IMR-90 (cell line): ENCODE results near the gene GAS7. TPM values are rescaled to one million over a fixed set of nuclear protein-coding genes. Genes with fewer than 3 reads are reported as not detected.

ENCODE experiments used
- ATAC-seq: fragments of 200-7000 bp; cut with Tn5 transposase; 2 replicates; pipeline ENCODE4 v1.9.1; 2020; ENCODE audit warnings: low read depth, mild to moderate bottlenecking, moderate library complexity
- BruUV-seq: library from RNA; stranded (reverse); fragments of 400-500 nt; replicated peaks from 2 replicates; lab custom pipeline; 2021; lab: Mats Ljungman, UMichigan
- CTCF ChIA-PET: fragments of 300-600 bp; formaldehyde crosslinking; extraction: SDS; loops from one replicate; lab custom pipeline; 2021; ENCODE audit warnings: antibody characterized with exemption; lab: Yijun Ruan, JAX
- POLR2A ChIA-PET: fragments of 300-600 bp; sonication (Branson Sonifier 250); formaldehyde crosslinking; loops from one replicate; lab custom pipeline; 2022; ENCODE audit warnings: antibody characterized with exemption; ENCODE audit not compliant: unreplicated experiment; lab: Charles Lee
- DNase-seq: peaks from one replicate; pipeline ENCODE4 v3.0.0; 2013
- H2AFZ ChIP-seq: replicated peaks from 2 replicates; pipeline ENCODE3; 2013; ENCODE audit warnings: low read length, mild to moderate bottlenecking; ENCODE audit not compliant: poor library complexity
- H2AK5ac ChIP-seq: 2 replicates; pipeline ENCODE4 v1.6.1; 2013; ENCODE audit warnings: low read depth, low read length, inconsistent platforms
- H2AK9ac ChIP-seq: replicated peaks from 2 replicates; pipeline ENCODE3; 2013; ENCODE audit warnings: mild to moderate bottlenecking, low read depth, low read length, moderate library complexity; ENCODE audit not compliant: poor library complexity
- H2BK120ac ChIP-seq: 2 replicates; pipeline ENCODE4 v1.6.1; 2013; ENCODE audit warnings: low read depth, low read length, inconsistent platforms
- H2BK15ac ChIP-seq: 3 replicates; pipeline ENCODE4 v1.6.1; 2013; ENCODE audit warnings: low read depth, low read length, inconsistent platforms
- H2BK20ac ChIP-seq: 2 replicates; pipeline ENCODE4 v1.6.1; 2013; ENCODE audit warnings: low read depth, mild to moderate bottlenecking, inconsistent platforms, low read length, moderate library complexity
- H2BK5ac ChIP-seq: 2 replicates; pipeline ENCODE4 v1.6.1; 2013; ENCODE audit warnings: mild to moderate bottlenecking, low read depth, low read length, inconsistent platforms; ENCODE audit not compliant: poor library complexity, severe bottlenecking
- H3K14ac ChIP-seq: replicated peaks from 2 replicates; pipeline ENCODE4 v1.6.1; 2013; ENCODE audit warnings: low read depth, low read length, inconsistent platforms
- H3K18ac ChIP-seq: 2 replicates; pipeline ENCODE4 v1.6.1; 2013; ENCODE audit warnings: low read depth, low read length, control low read depth
- H3K23ac ChIP-seq: 2 replicates; pipeline ENCODE4 v1.6.1; 2013; ENCODE audit warnings: low read depth, low read length, inconsistent platforms
- H3K27ac ChIP-seq: 2 replicates; pipeline ENCODE4 v1.5.1; 2013; ENCODE audit warnings: mild to moderate bottlenecking, control low read depth, low read length; ENCODE audit not compliant: insufficient read depth
- H3K27me3 ChIP-seq: 2 replicates; pipeline ENCODE4 v1.6.1; 2013; ENCODE audit warnings: low read length; ENCODE audit not compliant: control insufficient read depth, insufficient read depth
- H3K36me3 ChIP-seq: 2 replicates; pipeline ENCODE4 v1.6.1; 2013; ENCODE audit warnings: low read length, mixed read lengths; ENCODE audit not compliant: control insufficient read depth, insufficient read depth
- H3K4ac ChIP-seq: 2 replicates; pipeline ENCODE4 v1.6.1; 2013; ENCODE audit warnings: low read depth, low read length, inconsistent platforms
- H3K4me1 ChIP-seq: 2 replicates; pipeline ENCODE4 v1.6.1; 2013; ENCODE audit warnings: low read length, mixed read lengths; ENCODE audit not compliant: control insufficient read depth, insufficient read depth
- H3K4me2 ChIP-seq: 2 replicates; pipeline ENCODE4 v1.6.1; 2013; ENCODE audit warnings: low read depth, mild to moderate bottlenecking, control low read depth, low read length, moderate library complexity
- H3K4me3 ChIP-seq: 2 replicates; pipeline ENCODE4 v1.5.1; 2013; ENCODE audit warnings: low read depth, mild to moderate bottlenecking, control low read depth, low read length, moderate library complexity; ENCODE audit not compliant: insufficient read depth
- H3K56ac ChIP-seq: 2 replicates; pipeline ENCODE4 v1.6.1; 2013; ENCODE audit warnings: low read length, inconsistent platforms; ENCODE audit not compliant: insufficient read depth; ENCODE audit errors: extremely low read depth
- H3K79me1 ChIP-seq, 2 experiments: 2 replicates each; pipeline ENCODE4 v1.6.1; 2013; ENCODE audit warnings: low read length in 2 of 2, inconsistent platforms in 1 of 2, low read depth in 1 of 2
- H3K9ac ChIP-seq: 2 replicates; pipeline ENCODE4 v1.6.1; 2013; ENCODE audit warnings: low read depth, low read length, control low read depth
- H3K9me1 ChIP-seq: 2 replicates; pipeline ENCODE4 v1.6.1; 2013; ENCODE audit warnings: low read length, inconsistent platforms; ENCODE audit not compliant: insufficient read depth
- H3K9me3 ChIP-seq: 2 replicates; pipeline ENCODE4 v1.6.1; 2013; ENCODE audit warnings: low read length; ENCODE audit not compliant: control insufficient read depth, insufficient read depth
- H4K20me1 ChIP-seq: 2 replicates; pipeline ENCODE4 v1.6.1; 2013; ENCODE audit warnings: low read length, inconsistent platforms; ENCODE audit not compliant: insufficient read depth
- H4K5ac ChIP-seq: 2 replicates; pipeline ENCODE4 v1.6.1; 2013; ENCODE audit warnings: mild to moderate bottlenecking, low read depth, low read length, control low read depth
- H4K8ac ChIP-seq, 2 experiments: 2 replicates each; pipeline ENCODE4 v1.6.1; 2013; ENCODE audit warnings: low read depth in 2 of 2, low read length in 2 of 2, control low read depth in 1 of 2, inconsistent platforms in 1 of 2
- H4K91ac ChIP-seq: 2 replicates; pipeline ENCODE4 v1.6.1; 2013; ENCODE audit warnings: low read depth, low read length, inconsistent platforms; ENCODE audit not compliant: insufficient read depth
- BHLHE40 ChIP-seq: fragments of 150-350 bp; IDR thresholded peaks from 2 replicates; pipeline ENCODE4 v1.6.1; 2016; ENCODE audit warnings: mild to moderate bottlenecking, low read depth, low read length
- CHD1 ChIP-seq: IDR thresholded peaks from 2 replicates; pipeline ENCODE4 v1.6.1; 2012; ENCODE audit warnings: low read depth, low read length, improper control_type of control experiment
- ELK1 ChIP-seq: fragments of 150-350 bp; IDR thresholded peaks from 2 replicates; pipeline ENCODE4 v1.6.1; 2016; ENCODE audit warnings: low read depth, mild to moderate bottlenecking, low read length, moderate library complexity, borderline replicate concordance
- MAZ ChIP-seq: IDR thresholded peaks from 2 replicates; pipeline ENCODE4 v1.6.1; 2012; ENCODE audit warnings: low read depth, mild to moderate bottlenecking, low read length, improper control_type of control experiment, moderate library complexity, borderline replicate concordance
- NFE2L2 ChIP-seq: fragments of 150-350 bp; IDR thresholded peaks from 2 replicates; pipeline ENCODE4 v1.6.1; 2016; ENCODE audit warnings: low read depth, mild to moderate bottlenecking, low read length
- RAD21 ChIP-seq: IDR thresholded peaks from 2 replicates; pipeline ENCODE4 v1.6.1; 2012; ENCODE audit warnings: low read length, improper control_type of control experiment
- WGBS, 2 experiments: methylation state at CpG; one replicate each; pipeline versions ENCODE4 v1.1.5 to v1.1.7; 2013; ENCODE audit warnings: missing lambda C conversion rate in 2 of 2; ENCODE audit not compliant: insufficient read length in 1 of 2; ENCODE audit errors: extremely low coverage in 2 of 2; 5-methylcytosine and 5-hydroxymethylcytosine counted together
- dilution Hi-C: fragments of 300-500 bp; cut with HindIII; formaldehyde crosslinking; loops from one replicate; pipeline ENCODE4 v1.14.3; 2018; ENCODE audit warnings: low sequenced_read_pairs; ENCODE audit not compliant: unreplicated experiment
- in situ Hi-C: fragments of 300-500 bp; cut with MboI; formaldehyde crosslinking; loops from 3 replicates; pipeline ENCODE4 v1.14.3; 2019; ENCODE audit warnings: low sequenced_read_pairs, inconsistent platforms, mixed read lengths
- intact Hi-C: fragments of 100-400 bp; cut with micrococcal nuclease; formaldehyde crosslinking; loops from 2 replicates; pipeline ENCODE4 v1.10.0; 2022
- polyA plus RNA-seq, 3 experiments: library from polyadenylated mRNA; depleted of rRNA; stranded (reverse); fragments of >200 nt; gene quantifications; 2 replicates each; pipeline ENCODE4 v1.2.3, GENCODE V29; 2012; ENCODE audit warnings: low replicate concordance in 1 of 3
- total RNA-seq: library from RNA; depleted of rRNA; stranded (reverse); fragments of >200 nt; gene quantifications from 2 replicates; pipeline ENCODE4 v1.2.3, GENCODE V29; 2012
- TF ChIP-seq, protein P1 (sequence below): fragments of 150-350 bp; IDR thresholded peaks from 2 replicates; pipeline ENCODE4 v1.6.1; 2017; ENCODE audit warnings: mild to moderate bottlenecking, antibody characterized with exemption, low read length, low read depth
- TF ChIP-seq, protein P2 (sequence below): conservative IDR thresholded peaks from 2 replicates; pipeline ENCODE4 v1.5.1; 2012; ENCODE audit warnings: mild to moderate bottlenecking, low read depth, low read length, improper control_type of control experiment

Gene GAS7
- total and polyA plus RNA-seq, 2 of the 4 experiments (the other 2 are of a cell fraction), result 4.6 to 5.0 TPM

GRCh38 chr17:10021272-10021984 is 177.0 kb downstream of the GAS7 start:
- peak; percentile 76 for ATAC-seq
- Histone ChIP-seq H3K4me2 (peak overlapping the region; percentile 7; the same call in 1 of the 2 replicates), H4K91ac (no peak overlapping the region), H2BK20ac (no peak overlapping the region), H3K9me3 (no peaks in the 10 kb centered on the region), H4K8ac (no peak overlapping the region), H3K36me3 (no peaks in the 10 kb centered on the region), H3K4me1 (peaks cover 2% of the 10 kb centered on the region; the same call in 1 of the 2 replicates), H3K9ac (no peak overlapping the region), H3K9me1 (no peaks in the 10 kb centered on the region), H3K27me3 (no peaks in the 10 kb centered on the region), H3K14ac (no peak overlapping the region), H4K5ac (no peak overlapping the region), H3K4ac (no peak overlapping the region), H4K20me1 (no peaks in the 10 kb centered on the region), H3K23ac (no peak overlapping the region), H3K18ac (no peak overlapping the region), H3K56ac (no peak overlapping the region), H2AK9ac (no peak overlapping the region), H2BK15ac (no peak overlapping the region), H3K27ac (no peak overlapping the region), H2BK120ac (no peak overlapping the region), H2BK5ac (no peak overlapping the region), H3K79me1 (no peaks in the 10 kb centered on the region), H3K4me3 (no peak overlapping the region), H2AK5ac (no peak overlapping the region), H2AFZ (no peak overlapping the region)
- CTCF ChIA-PET, result no interaction called here
- dilution Hi-C loops, result no loop called here
- peak; percentile 20 for DNase-seq
- intact Hi-C loops, result no loop called here
- WGBS, 2 experiments, result 42% methylated on average over 3 of the region's 21 CpGs; no CpG with 5 or more reads in 1 of the 2 experiments
- in situ Hi-C loops, result no loop called here
- BruUV-seq, result no TSS peak
- POLR2A ChIA-PET, result interaction anchor here (0.6 kb wide), 1 partner anchor 279 kb away, joined by 4 read pairs; no protein-coding TSS in a partner anchor
- TF ChIP-seq RAD21, result no peak
- TF ChIP-seq BHLHE40, result no peak
- no peak for TF ChIP-seq CHD1
- no peak for TF ChIP-seq NFE2L2
- TF ChIP-seq, protein P1, sequence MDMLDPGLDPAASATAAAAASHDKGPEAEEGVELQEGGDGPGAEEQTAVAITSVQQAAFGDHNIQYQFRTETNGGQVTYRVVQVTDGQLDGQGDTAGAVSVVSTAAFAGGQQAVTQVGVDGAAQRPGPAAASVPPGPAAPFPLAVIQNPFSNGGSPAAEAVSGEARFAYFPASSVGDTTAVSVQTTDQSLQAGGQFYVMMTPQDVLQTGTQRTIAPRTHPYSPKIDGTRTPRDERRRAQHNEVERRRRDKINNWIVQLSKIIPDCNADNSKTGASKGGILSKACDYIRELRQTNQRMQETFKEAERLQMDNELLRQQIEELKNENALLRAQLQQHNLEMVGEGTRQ, result 0 out of 2 replicates have a peak, but pooled peaks have one; percentile 23
- TF ChIP-seq MAZ, result no peak
- TF ChIP-seq, protein P2, sequence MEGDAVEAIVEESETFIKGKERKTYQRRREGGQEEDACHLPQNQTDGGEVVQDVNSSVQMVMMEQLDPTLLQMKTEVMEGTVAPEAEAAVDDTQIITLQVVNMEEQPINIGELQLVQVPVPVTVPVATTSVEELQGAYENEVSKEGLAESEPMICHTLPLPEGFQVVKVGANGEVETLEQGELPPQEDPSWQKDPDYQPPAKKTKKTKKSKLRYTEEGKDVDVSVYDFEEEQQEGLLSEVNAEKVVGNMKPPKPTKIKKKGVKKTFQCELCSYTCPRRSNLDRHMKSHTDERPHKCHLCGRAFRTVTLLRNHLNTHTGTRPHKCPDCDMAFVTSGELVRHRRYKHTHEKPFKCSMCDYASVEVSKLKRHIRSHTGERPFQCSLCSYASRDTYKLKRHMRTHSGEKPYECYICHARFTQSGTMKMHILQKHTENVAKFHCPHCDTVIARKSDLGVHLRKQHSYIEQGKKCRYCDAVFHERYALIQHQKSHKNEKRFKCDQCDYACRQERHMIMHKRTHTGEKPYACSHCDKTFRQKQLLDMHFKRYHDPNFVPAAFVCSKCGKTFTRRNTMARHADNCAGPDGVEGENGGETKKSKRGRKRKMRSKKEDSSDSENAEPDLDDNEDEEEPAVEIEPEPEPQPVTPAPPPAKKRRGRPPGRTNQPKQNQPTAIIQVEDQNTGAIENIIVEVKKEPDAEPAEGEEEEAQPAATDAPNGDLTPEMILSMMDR, result no peak
- no peak for TF ChIP-seq ELK1
